H1 (cell line): Measurements from ENCODE around the gene PAK2. TPM values are rescaled to one million over a fixed set of nuclear protein-coding genes. Genes with fewer than 3 reads are reported as not detected.

Experiments
- CTCF ChIA-PET: fragments of 300-600 bp; sonication (Branson Sonifier 250); formaldehyde crosslinking; loops from one replicate; lab custom pipeline; 2021; ENCODE audit not compliant: partially characterized antibody; lab: Charles Lee
- POLR2A ChIA-PET: fragments of 300-600 bp; sonication (Branson Sonifier 250); formaldehyde crosslinking; loops from one replicate; lab custom pipeline; 2021; ENCODE audit warnings: inconsistent platforms; ENCODE audit not compliant: partially characterized antibody; lab: Charles Lee
- DNase-seq, 2 experiments: peaks; one replicate each; pipeline versions ENCODE4 v3.0.0 to v3.0.0-alpha.2; 2010 to 2022; ENCODE audit warnings: low spot score in 2 of 2, low read depth in 1 of 2, mixed read lengths in 1 of 2
- FAIRE-seq: peaks from 2 replicates; lab custom pipeline; 2011; peaks lifted over from hg19 to GRCh38; lab: Jason Lieb, UNC
- H2AFZ ChIP-seq: 2 replicates; pipeline ENCODE4 v1.8.1; 2012; ENCODE audit warnings: low read length, inconsistent platforms
- H2AK5ac ChIP-seq: 2 replicates; pipeline ENCODE4 v1.6.1; 2013; ENCODE audit warnings: low read depth, low read length
- H2BK120ac ChIP-seq: replicated peaks from 2 replicates; pipeline ENCODE3; 2013; ENCODE audit warnings: low read depth, low read length, inconsistent platforms
- H2BK12ac ChIP-seq: 2 replicates; pipeline ENCODE4 v1.6.1; 2013; ENCODE audit warnings: low read depth, low read length
- H2BK15ac ChIP-seq: 2 replicates; pipeline ENCODE4 v1.6.1; 2013; ENCODE audit warnings: low read length
- H2BK20ac ChIP-seq: 2 replicates; pipeline ENCODE4 v1.6.1; 2013; ENCODE audit warnings: low read length
- H2BK5ac ChIP-seq: 2 replicates; pipeline ENCODE4 v1.6.1; 2013; ENCODE audit warnings: low read depth, low read length
- H3K14ac ChIP-seq: 2 replicates; pipeline ENCODE4 v1.6.1; 2013; ENCODE audit warnings: inconsistent platforms; ENCODE audit not compliant: insufficient read length
- H3K18ac ChIP-seq: 2 replicates; pipeline ENCODE4 v1.6.1; 2013; ENCODE audit warnings: low read length; ENCODE audit errors: extremely low read depth
- H3K23ac ChIP-seq: 2 replicates; pipeline ENCODE4 v1.6.1; 2013; ENCODE audit warnings: inconsistent platforms; ENCODE audit not compliant: insufficient read length
- H3K23me2 ChIP-seq: 2 replicates; pipeline ENCODE4 v1.6.1; 2013; ENCODE audit warnings: low read depth, low read length
- H3K27ac ChIP-seq: 2 replicates; pipeline ENCODE4 v1.6.1; 2011; ENCODE audit warnings: low read depth, low read length, inconsistent platforms
- H3K27me3 ChIP-seq, 4 experiments: replicated peaks in 1 of 4; 1 replicate in 1 of 4; 2 replicates in 3 of 4; pipeline versions ENCODE4 v1.6.1 to v1.8.1; 2011 to 2013; ENCODE audit warnings: low read length in 3 of 4, mild to moderate bottlenecking in 3 of 4, inconsistent platforms in 2 of 4, mixed read lengths in 2 of 4, moderate library complexity in 1 of 4; ENCODE audit not compliant: control insufficient read depth in 3 of 4, insufficient read depth in 3 of 4; ENCODE audit errors: extremely low read depth in 1 of 4
- H3K36me3 ChIP-seq, 4 experiments: 2 replicates each; pipeline versions ENCODE4 v1.6.1 to v1.8.1; 2011 to 2013; ENCODE audit warnings: mild to moderate bottlenecking in 4 of 4, low read length in 3 of 4, moderate library complexity in 2 of 4, control low read depth in 1 of 4, inconsistent platforms in 1 of 4; ENCODE audit not compliant: insufficient read depth in 4 of 4, control insufficient read depth in 2 of 4
- H3K4ac ChIP-seq: replicated peaks from 2 replicates; pipeline ENCODE3; 2013; ENCODE audit warnings: low read length, low read depth, mixed read lengths, inconsistent platforms; ENCODE audit not compliant: insufficient read length
- H3K4me1 ChIP-seq, 4 experiments: replicated peaks in 1 of 4; 1 replicate in 1 of 4; 2 replicates in 3 of 4; pipeline versions ENCODE4 v1.6.1 to v1.8.1; 2011 to 2013; ENCODE audit warnings: low read length in 3 of 4, inconsistent platforms in 2 of 4, mixed read lengths in 1 of 4; ENCODE audit not compliant: insufficient read depth in 4 of 4, control insufficient read depth in 3 of 4
- H3K4me2 ChIP-seq, 2 experiments: 2 replicates each; pipeline versions ENCODE4 v1.6.1 to v1.8.1; 2011 to 2013; ENCODE audit warnings: low read depth in 2 of 2, low read length in 2 of 2, control low read depth in 1 of 2, inconsistent platforms in 1 of 2, mild to moderate bottlenecking in 1 of 2; ENCODE audit not compliant: insufficient read depth in 1 of 2
- H3K4me3 ChIP-seq, 4 experiments: fragments of 200-600, 300-600 bp in 1 of 4; sonication (generic), shearing (Covaris generic), sonication (Bioruptor Twin) in 1 of 4; 2 replicates each; pipeline versions ENCODE4 v1.5.1 to v1.8.1; 2011 to 2016; ENCODE audit warnings: low read length in 4 of 4, low read depth in 3 of 4, control low read depth in 2 of 4, inconsistent platforms in 2 of 4, mild to moderate bottlenecking in 2 of 4, mixed read lengths in 1 of 4, moderate library complexity in 1 of 4; ENCODE audit not compliant: insufficient read depth in 2 of 4; ENCODE audit errors: extremely low read depth in 1 of 4
- H3K56ac ChIP-seq: replicated peaks from 2 replicates; pipeline ENCODE3; 2013; ENCODE audit warnings: low read depth, mild to moderate bottlenecking, mixed read lengths, low read length, inconsistent platforms; ENCODE audit not compliant: insufficient read length
- H3K79me1 ChIP-seq: 2 replicates; pipeline ENCODE4 v1.6.1; 2013; ENCODE audit warnings: low read depth, low read length, control low read depth
- H3K79me2 ChIP-seq, 2 experiments: 2 replicates each; pipeline versions ENCODE4 v1.6.1 to v1.8.1; 2012 to 2013; ENCODE audit warnings: low read length in 2 of 2, mild to moderate bottlenecking in 2 of 2, inconsistent platforms in 1 of 2; ENCODE audit not compliant: insufficient read depth in 2 of 2, control insufficient read depth in 1 of 2
- H3K9ac ChIP-seq, 4 experiments: replicated peaks in 1 of 4; 1 replicate in 1 of 4; 2 replicates in 3 of 4; pipeline versions ENCODE4 v1.6.1 to v1.8.1; 2011 to 2013; ENCODE audit warnings: low read depth in 3 of 4, low read length in 3 of 4, control low read depth in 2 of 4, mild to moderate bottlenecking in 2 of 4, moderate library complexity in 2 of 4, inconsistent platforms in 1 of 4; ENCODE audit errors: extremely low read depth in 1 of 4
- H3K9me3 ChIP-seq, 2 experiments: 2 replicates each; pipeline versions ENCODE4 v1.6.1 to v1.8.1; 2012 to 2013; ENCODE audit warnings: mild to moderate bottlenecking in 2 of 2, moderate library complexity in 2 of 2, control low read depth in 1 of 2, inconsistent platforms in 1 of 2, low read depth in 1 of 2, low read length in 1 of 2, mixed read lengths in 1 of 2; ENCODE audit not compliant: insufficient read depth in 2 of 2
- H4K20me1 ChIP-seq, 2 experiments: replicated peaks in 1 of 2; 2 replicates each; pipeline versions ENCODE3 to v1.8.1; 2011 to 2013; ENCODE audit warnings: inconsistent platforms in 2 of 2, low read length in 2 of 2, mild to moderate bottlenecking in 1 of 2; ENCODE audit not compliant: insufficient read depth in 2 of 2, control insufficient read depth in 1 of 2
- H4K5ac ChIP-seq: 2 replicates; pipeline ENCODE4 v1.6.1; 2013; ENCODE audit warnings: low read length, low read depth, mixed read lengths, inconsistent platforms; ENCODE audit not compliant: insufficient read length
- H4K8ac ChIP-seq: 2 replicates; pipeline ENCODE4 v1.8.0; 2013; ENCODE audit warnings: mild to moderate bottlenecking, moderate library complexity, low read length, inconsistent platforms; ENCODE audit not compliant: insufficient read depth; ENCODE audit errors: extremely low read depth
- H4K91ac ChIP-seq: replicated peaks from 2 replicates; pipeline ENCODE3; 2013; ENCODE audit warnings: low read length, mixed read lengths, inconsistent platforms; ENCODE audit not compliant: insufficient read length
- CBX5 ChIP-seq: fragments of 300-800, 300-1000 bp; sonication (generic); IDR thresholded peaks from 2 replicates; pipeline ENCODE4 v1.7.1; 2016; ENCODE audit warnings: antibody characterized with exemption, low read length, low read depth
- RAD21 ChIP-seq, 2 experiments: IDR thresholded peaks in 1 of 2; conservative IDR thresholded peaks in 1 of 2; 2 replicates each; pipeline ENCODE4 v1.6.1; 2011; ENCODE audit warnings: low read depth in 2 of 2, low read length in 2 of 2, improper control_type of control experiment in 1 of 2, inconsistent platforms in 1 of 2, mild to moderate bottlenecking in 1 of 2, moderate library complexity in 1 of 2
- WGBS, 2 experiments: shearing (Covaris generic) in 1 of 2; methylation state at CpG; one replicate each; pipeline versions ENCODE4 v1.1.6 to v1.1.7; 2013 to 2015; ENCODE audit warnings: low lambda C conversion rate in 2 of 2, mixed read lengths in 2 of 2, inconsistent platforms in 1 of 2, low coverage in 1 of 2, missing lambda C conversion rate in 1 of 2; ENCODE audit not compliant: insufficient replicate concordance in 2 of 2, insufficient coverage in 1 of 2, insufficient read length in 1 of 2; ENCODE audit errors: extremely low coverage in 1 of 2, missing lambda C conversion rate in 1 of 2; 5-methylcytosine and 5-hydroxymethylcytosine counted together
- polyA plus RNA-seq, 7 experiments: library from polyadenylated mRNA; depleted of rRNA in 3 of 7; stranded (reverse) in 5 of 7; unstranded in 2 of 7; fragments of >200 nt in 5 of 7; fragments of 200-250 nt in 2 of 7; gene quantifications; 1 replicate in 5 of 7; 2 replicates in 1 of 7; 4 replicates in 1 of 7; pipeline versions ENCODE4 v1.2.1 to v1.2.3, GENCODE V29; 2011 to 2013; ENCODE audit warnings: missing spikeins in 2 of 7, mixed read lengths in 2 of 7
- total RNA-seq: library from RNA; stranded (reverse); fragmentation: NEBNext Ultra II Directional; extraction: Animal tissue kit (Norgen Biotek cat#: 25700); gene quantifications from 2 replicates; pipeline ENCODE4 v1.2.1, GENCODE V29; 2021

Gene PAK2
- total and polyA plus RNA-seq, 2 of the 8 experiments (the other 6 are each of a cell fraction or from before 2014, with no cell fraction given) = 13.1 to 60.5 TPM

- Histone ChIP-seq H4K8ac (no peak overlapping the region), H3K79me1 (peaks cover 4% of the 10 kb centered on the region; the same call in 1 of the 2 replicates), H4K20me1 (no peaks in the 10 kb centered on the region), H3K23me2 (0 out of 2 replicates have a peak, but pooled peaks cover 3% of the 10 kb centered on the region), H3K56ac (no peak overlapping the region), H2BK5ac (no peak overlapping the region), H3K4me3 (no peak overlapping the region), H2BK12ac (no peak overlapping the region), H3K4me2 (no peak overlapping the region; a peak in 1 of 4 replicates), H3K36me3 (peaks cover 0 to 31% (median 14%) of the 10 kb centered on the region in 4 experiments; a peak in 5 of 8 replicates), H2BK15ac (no peak overlapping the region), H2AFZ (no peak overlapping the region), H4K91ac (no peak overlapping the region), H2BK20ac (no peak overlapping the region), H3K9me3 (peaks cover 16% of the 10 kb centered on the region in 2 experiments), H2AK5ac (no peak overlapping the region), H3K18ac (no peak overlapping the region), H3K9ac (no peak overlapping the region; a peak in 1 of 7 replicates), H3K79me2 (peaks cover 0 to 70% of the 10 kb centered on the region in 2 experiments; a peak in 3 of 4 replicates), H3K27ac (peak overlapping the region; percentile 56), H3K14ac (no peak overlapping the region), H3K4ac (no peak overlapping the region), H2BK120ac (no peak overlapping the region), H3K23ac (no peak overlapping the region), H3K27me3 (no peaks in the 10 kb centered on the region), H3K4me1 (peaks cover 0 to 8% (median 4%) of the 10 kb centered on the region in 4 experiments; a peak in 5 of 7 replicates), H4K5ac (no peak overlapping the region)
- ChIA-PET POLR2A (interaction anchor here (0.6 to 1.7 kb wide), 3 partner anchors 49 to 282 kb away, joined by 3 to 8 read pairs (median 3); partner anchors contain the start of gene PAK2), CTCF (interaction anchor here (0.9 to 1.7 kb wide), 3 partner anchors 59 to 139 kb away, joined by 3 to 5 read pairs (median 4); no protein-coding TSS in a partner anchor)
- no peak for DNase-seq
- 78% methylated on average over 5 of the region's 5 CpGs; no CpG with 5 or more reads in 1 of the 2 experiments for WGBS, 2 experiments
- FAIRE-seq = no peak
- TF ChIP-seq RAD21 (IDR thresholded peaks at IDR 0.05 in 1 of 2, conservative IDR thresholded peaks at IDR 0.05 in 1 of 2; ENCODE audit: low read depth in 2 of 2, low read length in 2 of 2) (0 out of 4 replicates have a peak, but pooled peaks of 1 of the 2 experiments have one; percentile 2), CBX5 (no peak)
Measured at GRCh38 chr3:196788528-196788927, 48.9 kb downstream of the PAK2 start.
